ENCODE measurements around the gene TOM1L2. TPM values are rescaled to one million over a fixed set of nuclear protein-coding genes. Genes with fewer than 3 reads are reported as not detected.
A peak's percentile ranks its signal among the peaks of the same experiment; 100 is the strongest.

TOM1L2 gene
- total RNA-seq, 1 donor from 2014 or later: 261 TPM

DNA sequence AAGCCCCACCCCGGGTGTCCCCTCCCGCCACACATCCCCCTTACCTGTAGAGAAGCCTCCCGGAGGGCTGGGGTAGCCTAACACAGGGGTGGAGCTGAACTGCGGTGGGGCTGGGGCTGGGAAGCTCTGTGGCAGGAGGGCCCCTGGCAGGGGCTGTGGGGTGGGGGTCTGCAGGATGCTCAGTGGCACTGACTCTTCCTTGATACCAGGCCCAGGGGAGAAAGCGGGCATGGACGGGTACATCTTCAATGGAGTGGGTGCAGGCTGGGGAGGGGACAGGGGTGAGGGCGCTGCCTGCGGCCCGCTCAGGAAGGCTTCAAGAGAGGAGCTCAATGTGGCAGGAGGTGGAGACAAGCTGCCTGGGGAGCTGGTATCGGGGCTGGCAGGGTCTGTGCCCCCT, 152.2 kb downstream of the TOM1L2 start:
- intact Hi-C loops (cut with DNase I): loop anchor here (5.0 kb wide), 1 partner anchor 217 kb away; the partner anchor contains the start of genes ATPAF2 and GID4
- DNase-seq (ENCODE audit: low spot score): no peak

DNA sequence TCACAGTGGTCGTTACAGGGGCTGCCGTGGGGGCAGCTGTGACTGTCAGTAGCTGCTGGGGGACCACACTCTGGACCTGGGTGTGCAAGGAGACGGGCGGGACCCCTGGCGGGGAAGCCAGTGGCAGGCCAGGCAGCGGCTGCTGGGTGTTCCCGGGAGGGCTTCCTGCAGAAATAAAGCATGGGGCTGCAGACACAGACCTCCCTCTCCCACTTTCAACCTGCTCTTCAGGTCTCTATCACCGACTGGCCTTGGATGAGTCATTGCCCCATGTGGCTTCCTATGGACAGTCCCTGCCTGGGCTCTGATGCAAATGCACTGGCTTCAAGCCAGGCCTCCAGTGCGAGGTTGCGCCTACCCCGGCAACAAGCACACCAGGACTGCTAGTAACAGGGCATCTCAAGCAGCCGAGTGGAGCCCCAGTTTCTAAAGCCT, 152.6 kb downstream of the TOM1L2 start:
- no peak for DNase-seq (ENCODE audit: low spot score)
- intact Hi-C loops (cut with DNase I): no loop called here

DNA sequence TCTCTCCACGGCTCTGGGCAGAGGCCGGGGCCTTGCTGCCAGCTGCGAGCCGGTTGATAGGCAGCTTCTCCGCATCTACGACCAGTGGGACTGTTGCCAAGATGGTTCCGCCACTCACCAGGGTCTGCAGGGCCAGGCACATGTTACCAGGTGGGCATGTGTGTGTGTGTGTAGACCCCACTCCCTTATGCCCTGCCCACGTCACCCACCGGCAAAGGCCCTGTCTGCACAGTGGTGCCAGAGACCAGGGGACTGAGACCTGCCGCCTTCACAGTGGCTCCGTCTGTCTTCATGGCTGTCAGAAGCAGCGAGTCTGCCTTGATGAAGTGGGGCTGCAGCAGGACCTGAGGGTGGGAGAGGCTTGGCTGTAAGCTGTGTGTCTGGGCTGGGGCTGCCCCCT, 153.1 kb downstream of the TOM1L2 start:
- intact Hi-C loops (cut with DNase I): no loop called here

DNA sequence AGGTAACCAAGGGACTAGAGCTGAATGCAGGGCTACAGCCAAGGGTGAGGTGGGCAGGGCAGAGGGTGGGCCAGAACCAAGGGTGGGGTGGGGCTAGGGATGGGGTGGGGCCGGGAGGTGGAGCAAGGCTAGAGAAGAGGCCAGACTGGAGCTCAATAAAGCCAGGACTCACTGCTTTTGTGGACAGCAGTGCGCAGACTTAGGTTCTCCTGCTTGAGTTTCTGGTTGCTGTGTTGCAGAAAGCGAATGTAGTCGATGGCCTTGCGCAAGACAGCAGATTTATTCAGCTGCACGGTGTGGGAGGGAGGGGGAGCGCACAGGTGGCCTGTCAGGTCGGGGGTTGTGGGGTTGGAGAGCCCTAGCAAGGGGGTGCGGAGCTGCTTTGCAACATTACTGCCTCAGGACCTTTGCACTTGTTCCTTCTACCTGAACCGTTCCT, 154.1 kb downstream of the TOM1L2 start:
- intact Hi-C loops (cut with DNase I): no loop called here
- DNase-seq (ENCODE audit: low spot score): no peak

More for the DNA sequence above, 153.1 kb downstream of the TOM1L2 start:
- no peak for DNase-seq (ENCODE audit: low spot score)

DNA sequence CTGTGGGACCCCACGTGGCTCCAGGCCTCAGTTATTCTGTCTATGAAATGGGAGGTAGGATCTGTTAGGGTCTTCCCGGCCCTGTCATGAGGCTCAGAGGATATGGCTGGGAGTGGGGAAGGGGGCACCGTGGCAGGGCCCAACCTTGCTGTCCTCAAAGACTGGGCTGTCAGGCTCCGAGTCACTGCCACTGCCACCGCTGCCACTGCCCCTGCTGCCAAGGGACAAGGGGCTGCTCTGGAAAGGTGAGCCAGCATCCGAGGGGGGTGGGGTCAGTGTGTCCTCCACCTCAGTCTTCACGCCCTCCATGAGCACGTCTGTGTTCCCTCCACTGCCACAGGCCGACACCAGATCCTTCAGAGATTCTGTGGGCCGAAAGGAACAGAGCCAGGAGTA, 154.7 kb downstream of the TOM1L2 start:
- no peak for DNase-seq (ENCODE audit: low spot score)
- intact Hi-C loops (cut with DNase I): no loop called here

DNA sequence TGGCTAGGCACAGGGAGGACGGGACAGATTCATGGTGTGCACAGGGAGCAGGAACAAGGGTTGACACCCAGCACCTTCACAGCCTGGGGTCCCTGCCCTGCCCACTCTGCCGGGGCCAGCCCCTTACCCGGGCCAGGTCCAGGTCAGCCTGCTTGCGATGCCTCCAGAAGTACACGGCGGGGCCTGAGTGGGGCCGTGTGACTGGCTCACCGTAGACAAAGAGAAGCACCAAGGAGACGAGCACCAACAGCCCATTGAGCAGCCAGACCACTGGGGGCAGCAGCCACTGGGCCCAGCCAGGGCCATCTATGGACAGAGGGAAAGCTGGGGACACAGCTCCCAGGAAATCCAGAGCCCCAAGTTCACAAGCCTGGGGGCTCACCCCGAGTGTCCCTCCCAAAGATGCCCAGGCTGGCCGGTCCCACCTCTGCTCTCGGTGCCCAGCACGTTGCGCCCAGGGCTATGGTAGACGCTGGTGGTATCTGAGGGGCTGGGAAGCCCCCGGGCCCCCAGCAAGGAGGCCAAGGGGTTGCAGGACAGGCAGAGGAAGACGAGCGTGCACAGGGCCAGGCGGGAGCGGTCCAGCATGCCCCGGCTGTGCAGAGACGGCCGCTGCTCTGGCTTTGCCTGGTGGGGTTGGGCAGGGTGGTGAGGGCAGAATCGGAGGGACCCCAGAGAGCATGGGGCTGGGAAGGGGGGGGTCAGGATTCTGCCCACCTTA, 155.2 kb downstream of the TOM1L2 start:
- DNase-seq (ENCODE audit: low spot score): no peak
- intact Hi-C loops (cut with DNase I): no loop called here

DNA sequence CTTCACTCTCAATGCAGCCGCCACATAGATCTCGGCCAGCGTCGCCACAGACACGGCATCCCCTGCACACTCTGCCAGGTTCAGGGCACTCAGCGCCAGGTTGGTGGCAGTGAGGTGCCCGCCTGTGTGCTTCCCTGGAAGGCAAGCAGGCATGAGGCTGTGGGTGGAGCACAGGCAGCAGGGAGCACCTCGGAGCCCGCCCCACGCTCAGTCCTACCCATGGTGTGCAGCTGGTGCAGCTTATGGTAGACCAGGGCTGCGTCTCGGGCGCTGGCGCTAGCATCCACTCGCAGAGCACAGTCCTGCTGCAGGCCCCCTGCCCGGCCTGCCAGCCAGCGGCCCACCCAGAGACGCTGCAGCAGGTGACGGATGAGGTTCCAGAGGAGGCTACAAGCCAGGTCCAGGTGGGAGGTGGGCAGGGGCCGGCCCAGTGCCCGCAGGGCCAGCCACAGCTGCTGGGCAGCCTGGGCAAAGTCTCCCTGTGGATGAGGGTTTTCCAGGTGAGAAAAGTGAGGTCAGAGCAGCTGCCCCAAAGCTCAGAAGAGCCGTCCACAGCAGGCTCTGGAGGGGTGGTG, 155.9 kb downstream of the TOM1L2 start:
- intact Hi-C loops (cut with DNase I): no loop called here
- DNase-seq (ENCODE audit: low spot score): no peak

DNA sequence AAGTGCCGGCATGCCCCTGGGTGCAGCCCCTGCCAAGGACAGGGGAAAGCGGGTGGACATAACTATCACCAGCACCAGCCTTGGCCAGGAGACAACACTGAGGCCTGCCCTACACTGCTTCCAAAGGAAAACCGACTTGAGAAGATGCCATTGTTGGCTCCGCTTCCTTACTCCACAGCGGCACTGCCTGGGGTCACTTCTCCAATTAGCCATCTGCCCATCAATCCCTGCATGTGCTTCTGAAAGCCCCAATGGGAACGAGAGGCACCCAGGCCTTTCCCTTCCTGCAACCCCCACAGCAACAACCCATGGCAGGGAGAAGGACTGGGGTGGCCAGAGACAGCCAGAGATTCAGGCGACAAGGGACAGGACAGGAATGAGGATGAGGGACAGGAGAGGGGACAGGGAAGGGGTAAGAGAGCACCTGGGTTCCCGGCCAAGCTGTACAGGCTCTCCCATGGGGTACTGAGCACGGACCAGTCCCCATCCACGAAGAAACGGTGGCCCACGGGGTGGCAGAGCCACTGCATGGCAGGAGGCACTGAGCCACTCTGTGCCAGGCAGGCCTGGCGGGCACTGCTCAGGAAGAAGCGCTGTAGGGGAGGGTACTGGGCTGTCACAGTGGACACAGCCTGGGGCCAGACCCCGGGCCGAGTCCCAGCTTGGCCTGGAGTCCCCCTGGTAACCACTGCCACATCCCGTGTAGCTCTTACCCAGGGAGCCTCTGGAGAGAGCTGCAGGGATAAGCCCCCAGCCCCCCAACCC, 156.6 kb downstream of the TOM1L2 start:
- DNase-seq (ENCODE audit: low spot score): no peak
- intact Hi-C loops (cut with DNase I): loop anchor here (2.0 kb wide), 1 partner anchor 25 kb away; no protein-coding TSS in a partner anchor

DNA sequence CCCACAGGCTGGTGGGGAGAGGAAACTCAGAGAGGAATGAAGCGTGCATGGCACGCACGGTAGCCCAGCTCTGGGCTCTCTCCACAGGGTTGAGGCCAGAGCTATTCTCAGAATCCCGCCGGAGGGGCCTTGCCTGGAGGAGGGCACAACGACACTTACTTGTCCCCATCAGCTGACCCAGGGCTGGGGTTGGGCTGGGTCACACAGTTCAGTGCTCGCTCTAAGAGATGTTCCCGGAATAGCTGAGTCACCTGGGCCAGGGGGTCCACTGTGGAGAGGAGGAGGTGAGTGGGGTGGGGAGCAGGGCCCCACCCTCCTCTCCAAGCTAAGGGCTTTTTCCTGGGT, 157.2 kb downstream of the TOM1L2 start:
- DNase-seq (ENCODE audit: low spot score): no peak
- intact Hi-C loops (cut with DNase I): loop anchor here (2.0 kb wide), 1 partner anchor 26 kb away; no protein-coding TSS in a partner anchor

DNA sequence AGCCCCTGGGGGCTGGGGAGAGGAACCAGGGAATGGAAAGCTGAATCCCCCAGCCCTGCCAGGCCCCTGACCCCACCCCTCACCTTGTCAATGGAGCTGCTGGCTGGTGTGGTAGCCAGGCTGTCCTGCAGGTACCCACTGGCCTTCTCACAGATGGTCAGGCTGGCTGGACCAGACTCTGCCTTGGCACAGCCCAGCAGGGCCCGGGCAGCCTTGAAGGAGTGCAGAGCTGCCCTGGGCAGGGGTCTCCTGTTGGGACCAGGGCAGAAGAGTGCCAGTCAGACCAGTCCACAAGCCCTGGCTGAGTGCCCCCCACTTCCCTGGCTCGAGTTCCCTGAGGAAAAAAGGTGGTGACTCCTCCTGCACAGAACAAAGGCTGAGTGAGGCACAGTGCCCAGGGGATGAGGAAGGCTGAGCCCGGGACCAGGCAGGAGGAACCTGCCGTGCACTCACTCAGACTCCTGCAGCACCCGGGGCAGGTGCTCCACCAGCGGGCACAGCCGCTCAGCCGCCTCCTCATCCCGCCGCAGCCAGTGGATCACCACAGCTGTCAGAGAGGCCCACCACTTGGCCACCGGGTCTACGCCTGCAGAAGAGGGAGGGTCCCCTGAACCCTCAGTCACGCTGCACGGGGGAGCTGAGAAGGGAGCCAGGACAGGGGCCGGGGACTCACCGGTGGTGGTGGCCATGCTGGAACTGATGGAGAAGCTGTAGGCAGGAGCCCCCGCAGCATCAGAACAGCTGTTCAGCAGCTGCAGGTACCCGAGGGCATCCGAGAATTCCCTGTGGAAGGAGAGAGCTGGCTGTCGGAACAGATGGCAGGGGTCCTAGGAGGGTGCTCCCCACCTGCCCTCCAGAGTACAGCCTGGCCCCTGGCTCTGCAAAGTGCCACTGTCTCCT, 157.8 kb downstream of the TOM1L2 start:
- DNase-seq (ENCODE audit: low spot score): no peak
- intact Hi-C loops (cut with DNase I): loop anchor here (2.0 to 5.0 kb wide), 2 partner anchors 26 to 218 kb away; no protein-coding TSS in a partner anchor

DNA sequence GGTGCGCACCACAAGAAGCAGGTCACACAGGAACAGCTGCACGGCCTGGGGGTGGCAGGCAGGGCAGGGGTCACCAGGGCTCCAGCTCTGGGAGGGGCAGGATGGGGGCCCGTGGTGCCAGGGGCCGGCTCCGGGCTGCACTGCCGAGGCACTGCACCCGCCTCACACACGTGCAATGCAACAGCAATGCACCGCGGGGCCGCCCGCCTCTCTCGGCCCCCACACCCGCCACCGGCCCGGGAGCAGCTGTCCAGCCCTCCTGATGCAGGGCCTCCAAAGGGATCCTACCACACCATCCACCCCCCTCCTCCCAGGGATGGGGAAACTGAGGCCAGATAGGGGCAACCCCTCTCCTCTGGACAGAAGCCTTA, 158.5 kb downstream of the TOM1L2 start:
- no peak for DNase-seq (ENCODE audit: low spot score)
- intact Hi-C loops (cut with DNase I): loop anchor here (2.0 to 5.0 kb wide), 4 partner anchors 27 to 219 kb away; no protein-coding TSS in a partner anchor

DNA sequence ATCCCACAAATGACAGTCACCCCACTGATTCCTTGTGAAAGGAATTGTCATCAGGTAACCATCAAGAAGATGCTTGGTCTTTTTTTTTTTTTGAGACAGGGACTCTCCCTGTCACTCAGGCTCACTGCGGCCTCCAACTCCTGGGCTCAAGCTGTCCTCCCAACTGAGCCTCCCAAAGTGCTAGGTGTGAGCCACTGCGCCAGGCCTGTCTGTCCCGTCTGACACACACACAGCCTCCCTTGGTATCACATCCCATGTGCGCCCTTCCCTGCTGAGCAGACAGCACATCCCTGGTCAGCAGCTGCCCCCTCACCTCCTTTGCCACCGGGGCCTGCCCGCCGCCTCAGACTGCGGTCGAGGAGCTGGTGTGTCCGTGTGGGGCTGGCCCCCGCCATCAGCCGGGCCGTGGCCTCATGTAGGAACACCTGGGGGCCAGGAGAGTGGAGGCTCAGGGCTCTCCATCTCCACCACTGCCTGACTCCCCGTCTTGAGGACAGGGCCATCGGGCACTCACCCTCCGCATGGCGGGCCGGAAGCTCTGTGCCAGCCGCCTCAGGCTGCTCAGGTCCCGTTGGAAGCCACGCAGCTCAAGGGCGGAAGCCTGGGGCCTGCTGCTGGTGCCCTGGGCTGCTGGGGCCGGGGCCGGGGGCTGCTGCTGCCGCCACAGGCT, 159.0 kb downstream of the TOM1L2 start:
- intact Hi-C loops (cut with DNase I): loop anchor here (2.0 to 5.0 kb wide), 3 partner anchors 48 to 219 kb away; no protein-coding TSS in a partner anchor
- DNase-seq (ENCODE audit: low spot score): no peak

DNA sequence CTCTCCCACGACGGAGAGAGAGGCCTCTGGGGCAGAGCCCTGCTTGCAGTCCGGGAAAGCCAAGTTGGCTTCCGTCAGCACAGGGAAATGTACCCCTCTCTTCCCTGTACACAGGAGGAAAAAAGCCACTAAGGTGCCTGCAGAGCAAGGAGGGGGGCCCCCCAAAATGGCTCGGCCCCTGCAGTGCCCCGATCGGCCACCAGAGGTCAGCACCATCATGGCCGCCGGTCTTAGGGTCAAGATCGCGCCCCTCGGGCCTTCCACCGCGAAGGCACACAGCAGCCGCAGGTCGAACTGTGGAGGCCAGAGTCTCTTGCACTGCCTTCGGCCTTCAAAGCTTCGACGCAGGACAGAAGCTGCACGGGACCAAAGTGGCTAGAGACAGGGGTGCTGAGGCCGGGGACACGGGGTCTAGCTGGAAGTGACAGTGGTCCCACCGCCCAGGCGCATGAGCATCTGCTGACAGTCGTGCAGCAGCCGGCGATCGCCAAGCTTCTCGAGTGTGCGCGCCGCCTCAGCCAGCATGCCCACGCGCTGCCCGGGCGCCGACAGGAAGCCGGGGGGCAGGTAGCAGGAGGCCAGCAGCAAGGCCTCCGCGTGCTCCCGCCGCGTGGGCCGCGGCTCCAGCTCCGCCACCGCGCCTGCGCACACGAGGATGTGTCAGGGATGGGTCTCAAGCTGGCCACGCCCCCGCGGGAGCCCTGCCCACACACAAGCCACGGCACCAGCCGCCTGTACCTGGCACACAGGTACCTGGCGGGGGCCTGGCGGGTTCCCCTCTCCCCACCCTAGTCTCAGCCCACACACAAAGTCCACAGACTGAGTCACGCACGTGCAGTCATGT, 159.8 kb downstream of the TOM1L2 start:
- peak; percentile 90 for DNase-seq (ENCODE audit: low spot score)
- intact Hi-C loops (cut with DNase I): loop anchor here (2.0 to 5.0 kb wide), 3 partner anchors 48 to 220 kb away; no protein-coding TSS in a partner anchor

DNA sequence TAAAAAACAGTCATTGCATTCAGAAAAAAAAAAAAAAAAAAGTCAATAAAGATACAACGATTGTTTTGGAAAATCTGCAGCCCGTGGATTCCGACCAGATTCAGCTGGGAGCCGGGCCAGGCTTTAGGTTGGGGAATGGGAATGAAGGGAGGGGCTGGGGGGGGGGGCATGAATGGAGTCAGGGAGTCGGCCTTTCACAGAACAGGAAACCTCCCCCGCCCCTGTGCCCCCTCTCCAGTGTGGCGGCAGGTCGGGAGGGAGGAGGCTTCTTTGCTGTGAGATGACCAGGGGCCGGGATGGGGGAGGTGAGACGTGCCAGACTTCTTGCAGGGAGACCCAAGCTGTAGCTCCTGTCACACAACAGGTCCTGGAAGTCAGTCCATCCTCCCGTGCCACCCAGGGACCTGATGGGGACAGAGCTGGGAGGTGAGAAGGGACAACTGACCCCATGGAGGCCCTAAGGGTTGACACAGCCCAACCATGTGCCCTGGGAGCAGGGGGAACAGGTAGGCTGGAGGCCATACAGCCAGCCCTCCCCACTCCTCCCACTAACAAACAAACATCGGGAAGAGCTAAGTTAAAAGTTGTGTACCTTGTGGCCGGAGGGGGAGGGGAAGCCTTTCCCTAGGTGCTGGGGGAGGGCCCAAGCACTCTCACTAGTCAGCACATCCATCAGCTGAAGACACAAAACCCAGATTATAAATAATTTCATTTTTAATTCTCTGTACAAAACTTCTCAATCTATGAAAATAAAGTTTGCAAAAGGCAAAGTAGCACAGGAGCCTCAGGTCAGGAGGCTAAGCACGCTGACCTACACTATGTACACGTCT, 160.6 kb downstream of the TOM1L2 start:
- no peak for DNase-seq (ENCODE audit: low spot score)

DNA sequence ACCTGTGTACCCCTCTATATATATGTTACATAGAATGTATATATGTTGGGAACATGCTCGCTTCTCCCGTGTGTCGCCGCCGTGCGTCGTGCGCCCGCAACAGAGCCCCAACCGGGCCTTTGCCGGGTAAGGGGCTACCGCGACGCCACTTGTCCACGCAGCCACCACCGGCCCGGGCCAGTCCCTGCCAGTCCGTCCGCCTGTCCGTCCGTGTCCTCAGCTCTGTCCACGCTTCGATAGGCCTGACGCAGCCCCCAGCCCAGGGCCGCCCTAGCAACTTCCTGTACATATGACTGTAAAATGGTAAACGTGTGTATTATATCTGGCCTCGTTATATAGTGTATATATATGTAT, 161.3 kb downstream of the TOM1L2 start:
- intact Hi-C loops (cut with DNase I): loop anchor here (2.0 to 5.0 kb wide), 2 partner anchors 128 to 221 kb away; no protein-coding TSS in a partner anchor
- DNase-seq (ENCODE audit: low spot score): no peak

More for the DNA sequence above, 160.6 kb downstream of the TOM1L2 start:
- intact Hi-C loops (cut with DNase I): loop anchor here (2.0 to 5.0 kb wide), 4 partner anchors 49 to 221 kb away; no protein-coding TSS in a partner anchor

DNA sequence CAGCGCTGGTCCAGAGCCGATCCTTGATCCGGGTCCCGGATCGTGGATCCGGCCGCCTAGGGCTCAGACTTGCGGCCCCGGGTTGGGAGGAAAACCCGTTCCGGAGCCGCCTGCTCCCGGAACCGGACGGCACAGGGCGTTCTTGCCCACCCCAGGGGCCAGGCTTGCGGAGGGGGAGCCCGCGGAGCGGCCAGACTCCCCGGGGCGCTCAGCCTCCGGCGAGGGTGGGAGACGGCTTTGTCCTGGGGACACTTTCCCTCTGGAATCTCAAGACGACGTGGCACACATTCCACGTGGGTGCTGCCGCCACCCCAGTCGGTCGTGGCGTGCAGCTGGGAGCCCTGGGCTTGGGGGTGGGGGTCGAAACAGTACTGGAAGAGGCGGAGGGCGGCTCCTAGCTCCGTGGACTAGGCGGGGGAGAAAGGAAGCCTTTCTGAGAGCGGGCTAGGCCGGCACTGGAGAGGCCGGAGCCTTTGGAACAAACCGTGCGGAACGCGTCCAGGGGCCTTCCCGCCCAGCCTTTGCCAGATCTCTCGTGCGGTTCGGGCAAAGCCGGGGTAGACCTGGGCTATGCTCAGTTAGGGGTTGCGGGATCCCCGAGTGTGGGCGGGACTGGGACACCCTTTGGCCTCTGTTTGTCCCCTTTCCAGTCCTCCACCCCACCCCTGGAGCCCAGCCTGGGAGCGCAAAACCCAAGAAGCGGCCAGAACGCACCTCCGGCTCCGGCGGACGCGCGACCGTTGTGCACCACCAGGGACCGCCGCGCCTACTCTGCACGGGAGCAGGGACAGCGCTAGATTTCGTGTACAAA, 161.9 kb downstream of the TOM1L2 start:
- intact Hi-C loops (cut with DNase I): loop anchor here (2.0 to 5.0 kb wide), 2 partner anchors 127 to 222 kb away; no protein-coding TSS in a partner anchor
- no peak for DNase-seq (ENCODE audit: low spot score)
